HG02588 (cell line): ENCODE measurements around the gene ADAMTS17.

Source experiments
- ATAC-seq: cut with Tn5 transposase; IDR thresholded peaks from one replicate; pipeline ENCODE4 v1.9.1; 2021; ENCODE audit warnings: mild to moderate bottlenecking, moderate library complexity; ENCODE audit not compliant: unreplicated experiment

Gene ADAMTS17

GRCh38 chr15:100033140-100033857, 308.5 kb downstream of the ADAMTS17 start:
- no peak for ATAC-seq

GRCh38 chr15:100032358-100033085, 309.3 kb downstream of the ADAMTS17 start:
- ATAC-seq: no peak

GRCh38 chr15:100031665-100032357, 310.0 kb downstream of the ADAMTS17 start:
- no peak for ATAC-seq

- ATAC-seq: no peak
These were observed 311.1 kb downstream of the ADAMTS17 start for GRCh38 chr15:100030586-100031229.

DNA sequence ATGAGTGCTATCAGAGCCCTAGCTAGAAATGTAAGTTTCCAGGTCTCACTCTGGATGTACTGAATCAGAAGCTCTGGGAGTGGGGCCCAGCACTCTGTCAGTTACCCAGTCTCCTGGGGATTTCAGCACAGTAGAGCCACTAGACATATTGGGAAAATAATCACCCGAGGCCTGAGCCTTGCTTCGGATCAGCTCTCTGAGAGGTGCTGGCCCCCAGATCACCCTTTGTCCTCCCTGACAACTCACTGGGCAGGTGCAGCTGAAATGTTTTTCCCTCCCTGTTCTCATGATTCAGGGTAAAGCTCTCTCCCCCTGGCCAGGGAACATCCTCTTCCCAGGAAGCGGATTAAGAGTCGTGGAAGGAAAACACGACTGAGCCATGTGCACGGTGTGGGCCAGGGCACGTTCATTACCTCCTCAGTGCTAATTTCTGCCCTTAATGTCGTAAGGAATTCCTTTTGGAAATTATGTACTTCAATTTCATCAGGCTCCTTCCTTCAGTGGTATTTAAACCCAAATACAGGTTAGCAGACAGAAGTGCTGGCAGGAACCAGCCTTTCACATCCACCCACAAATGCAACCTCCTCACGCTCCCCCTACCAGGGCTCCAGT, 311.8 kb downstream of the ADAMTS17 start:
- ATAC-seq: no peak

DNA sequence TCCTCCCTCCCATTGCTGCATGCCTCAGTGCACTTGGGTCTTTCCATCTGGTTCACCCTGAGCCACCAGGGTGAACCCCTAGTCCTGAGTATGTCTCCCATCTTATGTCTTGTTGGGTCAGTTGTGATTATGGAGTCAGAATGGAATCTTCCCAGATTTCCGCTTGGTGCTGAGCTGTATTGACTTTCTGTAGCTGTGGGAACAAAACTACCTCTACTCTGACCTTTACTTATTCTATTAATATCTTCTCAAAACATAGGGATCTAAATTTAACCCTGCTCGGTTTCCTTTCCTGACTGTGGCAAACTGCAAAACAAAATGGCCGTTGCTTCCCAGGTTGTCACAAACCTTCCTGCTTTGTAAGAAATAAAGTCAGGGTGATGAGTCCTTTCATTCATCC, 312.7 kb downstream of the ADAMTS17 start:
- no peak for ATAC-seq

DNA sequence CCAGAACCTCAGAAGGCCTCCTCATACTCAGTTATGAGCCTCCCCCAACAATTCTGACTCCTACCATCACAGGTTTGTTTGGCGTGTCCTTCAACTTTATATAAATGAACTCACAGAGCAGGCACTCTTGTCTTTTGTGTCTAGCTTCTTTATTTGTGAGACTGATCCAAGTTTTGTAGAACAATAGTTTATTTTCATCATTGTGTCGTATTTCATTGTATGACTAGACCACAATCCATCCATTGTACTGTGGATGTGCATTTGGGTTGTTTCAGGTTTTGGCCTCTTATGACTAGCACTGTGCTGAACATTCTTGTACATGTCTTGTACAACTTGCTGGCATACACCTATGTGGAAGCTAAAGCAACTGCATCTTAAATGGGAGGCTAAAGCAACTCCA, 315.7 kb downstream of the ADAMTS17 start:
- no peak for ATAC-seq

- no peak for ATAC-seq
These were observed 319.0 kb downstream of the ADAMTS17 start for GRCh38 chr15:100022806-100023205.

- ATAC-seq: no peak
These were observed 319.4 kb downstream of the ADAMTS17 start for GRCh38 chr15:100022391-100022790.

- no peak for ATAC-seq
These were observed 320.1 kb downstream of the ADAMTS17 start for GRCh38 chr15:100021653-100022052.

GRCh38 chr15:100020614-100021013, 321.2 kb downstream of the ADAMTS17 start:
- no peak for ATAC-seq

- ATAC-seq: no peak
These were observed 321.6 kb downstream of the ADAMTS17 start for GRCh38 chr15:100020189-100020588.

- ATAC-seq: no peak
These were observed 322.2 kb downstream of the ADAMTS17 start for GRCh38 chr15:100019601-100020000.

DNA sequence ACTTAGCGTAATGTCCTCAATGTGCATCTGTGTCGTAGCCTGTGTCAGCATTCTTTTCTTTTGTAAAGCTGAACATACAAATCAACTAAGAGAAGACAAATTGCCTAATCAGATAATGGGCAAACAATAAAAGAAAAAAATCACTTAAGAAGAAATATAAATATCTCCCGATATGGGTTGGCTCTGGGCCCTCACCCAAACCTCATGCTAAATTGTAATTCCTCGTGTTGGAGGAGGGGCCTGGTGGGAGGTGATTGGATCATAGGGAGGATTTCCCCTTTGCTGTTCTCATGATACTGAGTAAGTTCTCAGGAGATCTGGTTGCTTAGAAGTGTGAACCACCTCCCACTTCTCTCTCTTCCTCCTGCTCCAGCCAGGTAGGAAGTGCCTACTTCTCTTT, 323.6 kb downstream of the ADAMTS17 start:
- no peak for ATAC-seq

DNA sequence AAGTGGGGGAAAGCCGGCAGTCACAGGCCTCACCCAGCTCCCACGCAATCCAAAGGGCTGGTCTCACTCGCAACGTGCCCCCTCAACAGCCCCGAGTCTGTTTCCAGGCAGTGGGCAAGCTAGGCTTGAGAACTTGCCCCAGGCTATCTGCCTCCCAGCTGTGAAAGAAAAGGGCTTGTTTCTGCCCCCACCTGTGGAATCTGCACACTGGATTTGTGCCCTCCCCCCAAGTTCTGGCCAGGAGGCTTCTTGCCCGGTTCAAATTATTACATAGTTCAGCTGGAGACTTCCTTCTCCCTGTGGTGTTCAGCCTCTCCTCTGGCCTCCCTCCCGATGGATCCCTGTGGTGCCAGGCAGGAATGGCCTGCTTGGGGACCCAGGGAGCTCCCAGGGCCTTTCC, 324.6 kb downstream of the ADAMTS17 start:
- no peak for ATAC-seq

GRCh38 chr15:100016632-100017031, 325.1 kb downstream of the ADAMTS17 start:
- ATAC-seq: no peak

GRCh38 chr15:100011235-100011634, 330.5 kb downstream of the ADAMTS17 start:
- no peak for ATAC-seq

GRCh38 chr15:100009372-100009771, 332.4 kb downstream of the ADAMTS17 start:
- no peak for ATAC-seq

DNA sequence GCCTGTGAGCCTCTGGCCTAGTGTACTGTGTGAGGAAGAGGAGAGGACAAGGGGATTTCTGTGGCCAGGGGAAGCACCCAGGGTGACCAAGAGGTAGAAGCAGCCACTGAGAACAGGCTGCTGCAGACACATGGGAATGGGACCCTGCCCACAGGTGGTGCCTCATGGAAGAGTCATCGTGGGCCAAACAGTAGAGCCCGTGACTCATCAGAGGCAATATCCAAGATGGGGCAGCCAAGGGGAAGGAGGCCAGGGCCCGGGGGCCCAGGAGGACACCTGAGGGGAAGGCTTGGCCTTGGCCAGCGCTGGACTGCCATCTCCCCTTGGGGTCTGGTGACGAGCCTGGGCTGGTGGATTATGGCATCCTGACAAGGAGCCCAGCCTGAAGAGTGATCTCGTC, 333.5 kb downstream of the ADAMTS17 start:
- ATAC-seq: no peak

DNA sequence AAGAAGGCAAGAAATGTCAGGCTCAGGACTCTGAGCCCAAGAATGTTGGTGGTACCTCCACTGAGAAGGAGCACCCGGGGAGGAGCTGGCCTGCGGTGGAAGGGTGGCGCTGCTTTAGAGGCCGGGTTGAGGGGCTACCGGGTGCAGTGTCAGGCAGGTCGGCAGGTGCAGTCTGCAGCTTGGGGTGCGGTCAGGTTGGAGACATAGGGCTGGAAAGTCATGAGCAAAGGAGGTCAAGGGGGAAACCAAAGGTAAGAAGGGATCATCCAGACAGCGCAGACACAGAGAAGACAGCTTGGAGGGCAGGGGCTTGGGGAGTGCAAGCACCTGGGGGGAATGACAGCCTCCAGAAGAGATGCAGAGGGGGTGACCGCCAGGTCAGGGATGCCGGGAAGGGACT, 334.2 kb downstream of the ADAMTS17 start:
- no peak for ATAC-seq

DNA sequence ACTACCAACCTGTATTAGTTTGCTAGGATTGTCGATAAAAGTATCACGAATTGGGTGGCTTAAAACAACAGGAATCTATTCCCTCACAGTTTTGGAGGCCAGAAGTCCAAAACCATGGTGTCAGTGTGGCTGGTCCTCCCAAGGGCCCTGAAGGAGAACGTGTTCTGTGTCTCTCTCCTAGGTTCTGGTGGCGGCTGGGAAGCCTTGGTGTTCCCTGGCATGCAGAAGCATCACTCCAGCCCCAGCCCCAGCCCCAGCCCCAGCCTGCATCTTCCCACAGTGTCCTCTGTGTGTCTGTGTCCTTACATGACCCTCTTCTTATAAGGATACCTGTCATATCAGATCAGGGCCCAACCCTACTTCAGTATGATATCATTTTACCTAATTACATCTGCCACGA, 336.1 kb downstream of the ADAMTS17 start:
- ATAC-seq: no peak
